Transverse colon (tissue), 4 donors: Measurements from ENCODE around the gene HDHD5.

Experiments used
- CTCF ChIP-seq, 5 experiments: fragments of 200-600 bp in 3 of 5; fragments of 450-650 bp in 2 of 5; sonication (generic) in 3 of 5; IDR thresholded peaks; 1 replicate in 2 of 5; 2 replicates in 3 of 5; pipeline ENCODE4 v1.5.1; 2016 to 2017; ENCODE audit warnings: antibody characterized with exemption in 5 of 5, inconsistent platforms in 3 of 5, mild to moderate bottlenecking in 2 of 5, moderate library complexity in 1 of 5
- POLR2A ChIP-seq: fragments of 450-650 bp; IDR thresholded peaks from one replicate; pipeline ENCODE4 v1.6.1; 2016; ENCODE audit warnings: antibody characterized with exemption, mild to moderate bottlenecking, moderate library complexity
- POLR2AphosphoS5 ChIP-seq, 3 donors: sonication (generic); formaldehyde crosslinking; IDR thresholded peaks; one replicate each; pipeline ENCODE4 v1.6.1; 2016; ENCODE audit warnings: antibody characterized with exemption in 3 of 3

- TF ChIP-seq POLR2AphosphoS5 (IDR thresholded peaks at IDR 0.05) = no peak
- no peak for TF ChIP-seq CTCF (IDR thresholded peaks at IDR 0.05)
- no peak for TF ChIP-seq POLR2A
These were observed 52.8 kb downstream of the HDHD5 start for GRCh38 chr22:17106161-17106784.
